T-cell (primary cell): ENCODE data around the gene ALKBH8. TPM values are rescaled to one million over a fixed set of nuclear protein-coding genes. Genes with fewer than 3 reads are reported as not detected.

Source experiments
- total RNA-seq, 35 experiments: library from RNA in 6 of 35; stranded (reverse) in 6 of 35; fragments of 120-200 nt in 1 of 35; gene quantifications; one replicate each; pipeline versions ENCODE4 v1.2.1 to v1.2.4 and lab custom pipeline; 2013 to 2026

ALKBH8 gene
- total RNA-seq, 5 donors from 2014 or later (not counting 1 experiment from before 2014, with no cell fraction given) = 11.6 to 15.4 (median 12.4) TPM

Other genes with a start within 250 kb of the ALKBH8 start
- gene CWF19L2, start 107.9 kb downstream of the ALKBH8 start, total RNA-seq = 10 to 100 TPM; 24.9 to 34.3 (median 26.1) TPM
- gene ELMOD1, start 25.4 kb upstream of the ALKBH8 start, total RNA-seq = not detected
- not detected for gene SLN, start 146.3 kb upstream of the ALKBH8 start, total RNA-seq